IMR-90 (cell line): Measurements from ENCODE around the gene OSTN. TPM values are rescaled to one million over a fixed set of nuclear protein-coding genes. Genes with fewer than 3 reads are reported as not detected.

ENCODE experiments used
- ATAC-seq: fragments of 200-7000 bp; cut with Tn5 transposase; 2 replicates; pipeline ENCODE4 v1.9.1; 2020; ENCODE audit warnings: low read depth, mild to moderate bottlenecking, moderate library complexity
- BruUV-seq: library from RNA; stranded (reverse); fragments of 400-500 nt; replicated peaks from 2 replicates; lab custom pipeline; 2021; lab: Mats Ljungman, UMichigan
- CTCF ChIA-PET: fragments of 300-600 bp; formaldehyde crosslinking; extraction: SDS; loops from one replicate; lab custom pipeline; 2021; ENCODE audit warnings: antibody characterized with exemption; lab: Yijun Ruan, JAX
- POLR2A ChIA-PET: fragments of 300-600 bp; sonication (Branson Sonifier 250); formaldehyde crosslinking; loops from one replicate; lab custom pipeline; 2022; ENCODE audit warnings: antibody characterized with exemption; ENCODE audit not compliant: unreplicated experiment; lab: Charles Lee
- DNase-seq: peaks from one replicate; pipeline ENCODE4 v3.0.0; 2013
- H2AFZ ChIP-seq: replicated peaks from 2 replicates; pipeline ENCODE3; 2013; ENCODE audit warnings: low read length, mild to moderate bottlenecking; ENCODE audit not compliant: poor library complexity
- H2AK5ac ChIP-seq: 2 replicates; pipeline ENCODE4 v1.6.1; 2013; ENCODE audit warnings: low read depth, low read length, inconsistent platforms
- H2AK9ac ChIP-seq: replicated peaks from 2 replicates; pipeline ENCODE3; 2013; ENCODE audit warnings: mild to moderate bottlenecking, low read depth, low read length, moderate library complexity; ENCODE audit not compliant: poor library complexity
- H2BK120ac ChIP-seq: 2 replicates; pipeline ENCODE4 v1.6.1; 2013; ENCODE audit warnings: low read depth, low read length, inconsistent platforms
- H2BK15ac ChIP-seq: 3 replicates; pipeline ENCODE4 v1.6.1; 2013; ENCODE audit warnings: low read depth, low read length, inconsistent platforms
- H2BK20ac ChIP-seq: 2 replicates; pipeline ENCODE4 v1.6.1; 2013; ENCODE audit warnings: low read depth, mild to moderate bottlenecking, inconsistent platforms, low read length, moderate library complexity
- H2BK5ac ChIP-seq: 2 replicates; pipeline ENCODE4 v1.6.1; 2013; ENCODE audit warnings: mild to moderate bottlenecking, low read depth, low read length, inconsistent platforms; ENCODE audit not compliant: poor library complexity, severe bottlenecking
- H3K14ac ChIP-seq: replicated peaks from 2 replicates; pipeline ENCODE4 v1.6.1; 2013; ENCODE audit warnings: low read depth, low read length, inconsistent platforms
- H3K18ac ChIP-seq: 2 replicates; pipeline ENCODE4 v1.6.1; 2013; ENCODE audit warnings: low read depth, low read length, control low read depth
- H3K23ac ChIP-seq: 2 replicates; pipeline ENCODE4 v1.6.1; 2013; ENCODE audit warnings: low read depth, low read length, inconsistent platforms
- H3K27ac ChIP-seq: 2 replicates; pipeline ENCODE4 v1.5.1; 2013; ENCODE audit warnings: mild to moderate bottlenecking, control low read depth, low read length; ENCODE audit not compliant: insufficient read depth
- H3K27me3 ChIP-seq: 2 replicates; pipeline ENCODE4 v1.6.1; 2013; ENCODE audit warnings: low read length; ENCODE audit not compliant: control insufficient read depth, insufficient read depth
- H3K36me3 ChIP-seq: 2 replicates; pipeline ENCODE4 v1.6.1; 2013; ENCODE audit warnings: low read length, mixed read lengths; ENCODE audit not compliant: control insufficient read depth, insufficient read depth
- H3K4ac ChIP-seq: 2 replicates; pipeline ENCODE4 v1.6.1; 2013; ENCODE audit warnings: low read depth, low read length, inconsistent platforms
- H3K4me1 ChIP-seq: 2 replicates; pipeline ENCODE4 v1.6.1; 2013; ENCODE audit warnings: low read length, mixed read lengths; ENCODE audit not compliant: control insufficient read depth, insufficient read depth
- H3K4me2 ChIP-seq: 2 replicates; pipeline ENCODE4 v1.6.1; 2013; ENCODE audit warnings: low read depth, mild to moderate bottlenecking, control low read depth, low read length, moderate library complexity
- H3K4me3 ChIP-seq: 2 replicates; pipeline ENCODE4 v1.5.1; 2013; ENCODE audit warnings: low read depth, mild to moderate bottlenecking, control low read depth, low read length, moderate library complexity; ENCODE audit not compliant: insufficient read depth
- H3K56ac ChIP-seq: 2 replicates; pipeline ENCODE4 v1.6.1; 2013; ENCODE audit warnings: low read length, inconsistent platforms; ENCODE audit not compliant: insufficient read depth; ENCODE audit errors: extremely low read depth
- H3K79me1 ChIP-seq, 2 experiments: 2 replicates each; pipeline ENCODE4 v1.6.1; 2013; ENCODE audit warnings: low read length in 2 of 2, inconsistent platforms in 1 of 2, low read depth in 1 of 2
- H3K9ac ChIP-seq: 2 replicates; pipeline ENCODE4 v1.6.1; 2013; ENCODE audit warnings: low read depth, low read length, control low read depth
- H3K9me1 ChIP-seq: 2 replicates; pipeline ENCODE4 v1.6.1; 2013; ENCODE audit warnings: low read length, inconsistent platforms; ENCODE audit not compliant: insufficient read depth
- H3K9me3 ChIP-seq: 2 replicates; pipeline ENCODE4 v1.6.1; 2013; ENCODE audit warnings: low read length; ENCODE audit not compliant: control insufficient read depth, insufficient read depth
- H4K20me1 ChIP-seq: 2 replicates; pipeline ENCODE4 v1.6.1; 2013; ENCODE audit warnings: low read length, inconsistent platforms; ENCODE audit not compliant: insufficient read depth
- H4K5ac ChIP-seq: 2 replicates; pipeline ENCODE4 v1.6.1; 2013; ENCODE audit warnings: mild to moderate bottlenecking, low read depth, low read length, control low read depth
- H4K8ac ChIP-seq, 2 experiments: 2 replicates each; pipeline ENCODE4 v1.6.1; 2013; ENCODE audit warnings: low read depth in 2 of 2, low read length in 2 of 2, control low read depth in 1 of 2, inconsistent platforms in 1 of 2
- H4K91ac ChIP-seq: 2 replicates; pipeline ENCODE4 v1.6.1; 2013; ENCODE audit warnings: low read depth, low read length, inconsistent platforms; ENCODE audit not compliant: insufficient read depth
- MAZ ChIP-seq: IDR thresholded peaks from 2 replicates; pipeline ENCODE4 v1.6.1; 2012; ENCODE audit warnings: low read depth, mild to moderate bottlenecking, low read length, improper control_type of control experiment, moderate library complexity, borderline replicate concordance
- MXI1 ChIP-seq: IDR thresholded peaks from 2 replicates; pipeline ENCODE4 v1.6.1; 2012; ENCODE audit warnings: low read depth, mild to moderate bottlenecking, low read length, moderate library complexity, borderline replicate concordance
- RFX5 ChIP-seq: IDR thresholded peaks from 2 replicates; pipeline ENCODE4 v1.8.0; 2012; ENCODE audit warnings: low read depth, mild to moderate bottlenecking, low read length, moderate library complexity
- WGBS, 2 experiments: methylation state at CpG; one replicate each; pipeline versions ENCODE4 v1.1.5 to v1.1.7; 2013; ENCODE audit warnings: missing lambda C conversion rate in 2 of 2; ENCODE audit not compliant: insufficient read length in 1 of 2; ENCODE audit errors: extremely low coverage in 2 of 2; 5-methylcytosine and 5-hydroxymethylcytosine counted together
- dilution Hi-C: fragments of 300-500 bp; cut with HindIII; formaldehyde crosslinking; loops from one replicate; pipeline ENCODE4 v1.14.3; 2018; ENCODE audit warnings: low sequenced_read_pairs; ENCODE audit not compliant: unreplicated experiment
- in situ Hi-C: fragments of 300-500 bp; cut with MboI; formaldehyde crosslinking; loops from 3 replicates; pipeline ENCODE4 v1.14.3; 2019; ENCODE audit warnings: low sequenced_read_pairs, inconsistent platforms, mixed read lengths
- intact Hi-C: fragments of 100-400 bp; cut with micrococcal nuclease; formaldehyde crosslinking; loops from 2 replicates; pipeline ENCODE4 v1.10.0; 2022
- polyA plus RNA-seq, 3 experiments: library from polyadenylated mRNA; depleted of rRNA; stranded (reverse); fragments of >200 nt; gene quantifications; 2 replicates each; pipeline ENCODE4 v1.2.3, GENCODE V29; 2012; ENCODE audit warnings: low replicate concordance in 1 of 3
- total RNA-seq: library from RNA; depleted of rRNA; stranded (reverse); fragments of >200 nt; gene quantifications from 2 replicates; pipeline ENCODE4 v1.2.3, GENCODE V29; 2012

OSTN gene
- total and polyA plus RNA-seq, 2 of the 4 experiments (the other 2 are of a cell fraction) = not detected

- intact Hi-C loops (no loop called here), dilution Hi-C loops (no loop called here), in situ Hi-C loops (no loop called here)
- Histone ChIP-seq H3K4me1 (no peaks in the 10 kb centered on the region), H4K8ac (no peak overlapping the region), H2AFZ (no peak overlapping the region), H3K36me3 (no peaks in the 10 kb centered on the region), H3K23ac (no peak overlapping the region), H3K4me3 (no peak overlapping the region), H4K5ac (no peak overlapping the region), H3K14ac (no peak overlapping the region), H3K56ac (no peak overlapping the region), H2BK15ac (no peak overlapping the region), H3K9ac (no peak overlapping the region), H2BK20ac (no peak overlapping the region), H2BK120ac (no peak overlapping the region), H4K20me1 (no peaks in the 10 kb centered on the region), H3K27me3 (no peaks in the 10 kb centered on the region), H3K9me3 (no peaks in the 10 kb centered on the region), H3K79me1 (no peaks in the 10 kb centered on the region), H4K91ac (no peak overlapping the region; the same call in 1 of the 2 replicates), H2AK5ac (no peak overlapping the region), H3K18ac (no peak overlapping the region), H2AK9ac (no peak overlapping the region), H3K4ac (no peak overlapping the region), H3K9me1 (no peaks in the 10 kb centered on the region), H3K4me2 (no peak overlapping the region), H2BK5ac (no peak overlapping the region), H3K27ac (no peak overlapping the region)
- ChIA-PET POLR2A (no interaction called here), CTCF (no interaction called here)
- no TSS peak for BruUV-seq
- no peak for DNase-seq
- ATAC-seq = no peak
- 100% methylated on average over 2 of the region's 5 CpGs; no CpG with 5 or more reads in 1 of the 2 experiments for WGBS, 2 experiments
- TF ChIP-seq MXI1 = no peak
- TF ChIP-seq RFX5 = no peak
- TF ChIP-seq MAZ = no peak
Measured at GRCh38 chr3:191255156-191255555, 56.1 kb downstream of the OSTN start.
